GM19463 (cell line): ENCODE data around the gene NAV2.

Source experiments
- ATAC-seq: cut with Tn5 transposase; IDR thresholded peaks from one replicate; pipeline ENCODE4 v1.9.1; 2021; ENCODE audit warnings: mild to moderate bottlenecking, moderate library complexity; ENCODE audit not compliant: unreplicated experiment

Gene NAV2

GRCh38 chr11:19742588-19743292 is 30.1 kb downstream of the NAV2 start:
- ATAC-seq, result peak; percentile 73

- no peak for ATAC-seq
Measured at GRCh38 chr11:19743622-19744021, 31.0 kb downstream of the NAV2 start.

- ATAC-seq, result no peak
Measured at GRCh38 chr11:19744130-19744529, 31.5 kb downstream of the NAV2 start.

GRCh38 chr11:19746086-19746485 is 33.4 kb downstream of the NAV2 start:
- ATAC-seq, result no peak

- ATAC-seq, result no peak
Measured at GRCh38 chr11:19747634-19748033, 35.0 kb downstream of the NAV2 start.

GRCh38 chr11:19751055-19751454 is 38.4 kb downstream of the NAV2 start:
- ATAC-seq, result no peak

- no peak for ATAC-seq
Measured at GRCh38 chr11:19753451-19754106, 40.9 kb downstream of the NAV2 start.

- ATAC-seq, result no peak
Measured at GRCh38 chr11:19756675-19757475, 44.2 kb downstream of the NAV2 start.

- no peak for ATAC-seq
Measured at GRCh38 chr11:19759389-19759788, 46.8 kb downstream of the NAV2 start.

GRCh38 chr11:19762266-19762665 is 49.6 kb downstream of the NAV2 start:
- no peak for ATAC-seq

- ATAC-seq, result no peak
Measured at GRCh38 chr11:19763330-19763729, 50.7 kb downstream of the NAV2 start.

- no peak for ATAC-seq
Measured at GRCh38 chr11:19766206-19766605, 53.6 kb downstream of the NAV2 start.

- ATAC-seq, result no peak
Measured at GRCh38 chr11:19766810-19767209, 54.2 kb downstream of the NAV2 start.

- no peak for ATAC-seq
Measured at GRCh38 chr11:19767627-19768151, 55.1 kb downstream of the NAV2 start.

GRCh38 chr11:19768197-19768596 is 55.6 kb downstream of the NAV2 start:
- ATAC-seq, result no peak

- no peak for ATAC-seq
Measured at GRCh38 chr11:19768815-19769214, 56.2 kb downstream of the NAV2 start.

- ATAC-seq, result peak; percentile 70
Measured at GRCh38 chr11:19769820-19770219, 57.2 kb downstream of the NAV2 start.

- ATAC-seq, result peak; percentile 22
Measured at GRCh38 chr11:19770277-19770676, 57.6 kb downstream of the NAV2 start.

GRCh38 chr11:19771463-19771862 is 58.8 kb downstream of the NAV2 start:
- no peak for ATAC-seq

- ATAC-seq, result no peak
Measured at GRCh38 chr11:19772480-19772879, 59.8 kb downstream of the NAV2 start.

GRCh38 chr11:19774329-19774728 is 61.7 kb downstream of the NAV2 start:
- no peak for ATAC-seq
